ENCODE measurements around the gene TMEM79.

DNA sequence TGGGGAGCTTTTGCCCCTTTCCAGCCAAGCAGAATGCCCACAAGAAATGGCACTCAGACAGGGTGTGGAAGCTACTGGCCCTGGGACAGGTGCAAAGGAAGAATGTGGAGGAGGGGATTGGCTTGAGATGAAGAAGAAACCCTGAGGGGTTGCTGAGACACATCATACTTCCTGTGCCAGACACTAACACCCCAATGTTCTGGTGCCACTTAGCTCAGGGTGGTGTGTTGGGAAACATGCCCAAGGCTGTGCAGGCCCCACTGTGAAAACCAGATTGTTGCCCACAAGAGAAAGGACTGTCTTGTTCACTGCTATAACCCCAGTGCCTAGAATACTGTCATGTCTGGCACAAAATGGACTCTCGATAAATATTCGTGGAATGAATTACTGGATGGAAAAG, 26.4 kb upstream of the TMEM79 start:
- TF ChIP-seq, protein P1, sequence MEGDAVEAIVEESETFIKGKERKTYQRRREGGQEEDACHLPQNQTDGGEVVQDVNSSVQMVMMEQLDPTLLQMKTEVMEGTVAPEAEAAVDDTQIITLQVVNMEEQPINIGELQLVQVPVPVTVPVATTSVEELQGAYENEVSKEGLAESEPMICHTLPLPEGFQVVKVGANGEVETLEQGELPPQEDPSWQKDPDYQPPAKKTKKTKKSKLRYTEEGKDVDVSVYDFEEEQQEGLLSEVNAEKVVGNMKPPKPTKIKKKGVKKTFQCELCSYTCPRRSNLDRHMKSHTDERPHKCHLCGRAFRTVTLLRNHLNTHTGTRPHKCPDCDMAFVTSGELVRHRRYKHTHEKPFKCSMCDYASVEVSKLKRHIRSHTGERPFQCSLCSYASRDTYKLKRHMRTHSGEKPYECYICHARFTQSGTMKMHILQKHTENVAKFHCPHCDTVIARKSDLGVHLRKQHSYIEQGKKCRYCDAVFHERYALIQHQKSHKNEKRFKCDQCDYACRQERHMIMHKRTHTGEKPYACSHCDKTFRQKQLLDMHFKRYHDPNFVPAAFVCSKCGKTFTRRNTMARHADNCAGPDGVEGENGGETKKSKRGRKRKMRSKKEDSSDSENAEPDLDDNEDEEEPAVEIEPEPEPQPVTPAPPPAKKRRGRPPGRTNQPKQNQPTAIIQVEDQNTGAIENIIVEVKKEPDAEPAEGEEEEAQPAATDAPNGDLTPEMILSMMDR (IDR thresholded peaks at IDR 0.05; ENCODE audit: low read depth, low read length), result no peak
- TF ChIP-seq POLR2A (IDR thresholded peaks at IDR 0.05; ENCODE audit: extremely low read depth, insufficient read length), result no peak
